TTC549 (cell line): Measurements from ENCODE around the gene FOXF2.
"Not testable (repeated sequence)": the region's sequence is repeated elsewhere in the genome, so short reads cannot be mapped to it uniquely, and the experiment has no call there.

Experiments used
- FAIRE-seq: peaks from 2 replicates; lab custom pipeline; 2012; peaks lifted over from hg19 to GRCh38; lab: Jason Lieb, UNC

The FOXF2 gene

DNA sequence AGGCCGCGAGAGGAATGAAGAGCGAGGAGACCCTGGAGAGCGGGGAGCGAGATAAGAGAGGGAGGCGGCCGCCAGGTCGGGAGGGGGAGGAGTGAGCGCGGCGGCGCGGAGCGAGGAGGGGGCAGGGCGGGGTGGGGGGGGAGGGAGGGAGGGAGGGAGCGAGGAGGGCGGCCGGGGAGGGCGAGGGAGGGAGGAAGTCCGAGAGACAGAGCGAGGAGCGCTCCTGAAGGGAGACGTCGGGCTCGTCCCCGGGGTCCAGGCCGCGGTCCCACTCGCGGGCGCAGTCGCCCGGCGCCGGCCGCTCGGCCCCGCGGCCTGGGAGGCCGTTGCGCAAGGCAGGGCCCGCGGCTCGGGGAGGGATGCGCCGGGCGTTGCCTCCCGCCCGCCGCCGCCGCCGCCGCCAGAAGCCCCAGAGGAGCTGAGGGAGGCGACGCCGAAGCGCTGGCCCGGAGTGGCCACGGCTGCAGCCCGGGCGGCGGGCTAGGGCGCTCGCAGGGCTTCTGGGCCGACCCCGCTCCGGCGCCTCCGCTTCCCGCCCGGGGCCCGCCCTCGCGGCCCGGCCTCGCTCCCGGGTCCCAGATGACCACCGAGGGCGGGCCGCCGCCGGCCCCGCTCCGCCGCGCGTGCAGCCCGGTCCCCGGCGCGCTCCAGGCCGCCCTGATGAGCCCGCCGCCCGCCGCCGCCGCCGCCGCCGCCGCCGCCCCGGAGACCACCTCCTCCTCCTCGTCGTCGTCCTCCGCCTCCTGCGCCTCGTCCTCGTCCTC, at the start of gene FOXF2:
Gene FOXF2 (plus strand): TSS at position 208 of the 764 bp plus-strand sequence. CDS start 372 bp downstream, at position 580.
- FAIRE-seq: no peak

DNA sequence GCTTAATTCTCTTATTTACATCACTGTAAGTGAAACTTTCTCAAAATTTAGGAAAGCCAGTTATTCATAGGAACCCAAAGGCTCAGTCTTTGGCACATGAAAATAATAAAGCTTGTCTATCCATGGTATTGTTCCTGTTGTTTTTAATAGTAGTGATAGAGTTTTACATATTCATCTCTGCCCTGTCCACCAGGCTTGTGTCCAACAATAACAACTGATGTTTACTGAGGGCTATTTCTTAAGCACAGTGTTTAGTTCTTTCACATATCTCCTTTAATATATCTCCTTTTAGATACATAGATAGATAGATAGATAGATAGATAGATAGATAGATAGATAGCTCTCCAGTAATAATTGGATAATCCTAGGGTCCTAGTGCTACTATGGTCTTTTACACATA, 43.3 kb upstream of the FOXF2 start:
- FAIRE-seq: no peak

DNA sequence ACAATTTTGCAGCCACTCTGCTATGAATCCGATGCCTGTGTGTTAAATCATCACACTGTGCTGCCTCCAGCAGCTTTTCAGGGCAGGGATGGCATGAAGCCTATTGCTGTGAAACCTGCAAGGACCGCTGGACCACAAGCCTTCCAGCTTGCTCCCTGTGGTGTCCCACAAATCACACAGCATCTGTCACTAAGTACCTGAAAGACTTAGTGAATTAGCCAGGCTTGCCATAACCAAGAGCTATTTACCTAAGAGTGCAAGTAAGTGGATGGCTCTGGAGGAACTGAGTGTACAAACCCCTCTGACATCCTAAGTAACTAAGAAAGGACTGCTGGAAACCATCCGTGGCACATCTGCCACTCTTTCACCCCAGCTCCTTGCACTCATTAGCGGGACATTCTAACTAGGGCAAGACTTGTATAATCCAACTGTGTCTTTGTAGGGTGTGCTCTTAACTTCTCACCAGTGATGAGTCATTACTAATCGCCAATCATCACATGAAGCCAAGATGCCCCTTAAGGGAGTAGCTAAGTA, 42.8 kb upstream of the FOXF2 start:
- no peak for FAIRE-seq

DNA sequence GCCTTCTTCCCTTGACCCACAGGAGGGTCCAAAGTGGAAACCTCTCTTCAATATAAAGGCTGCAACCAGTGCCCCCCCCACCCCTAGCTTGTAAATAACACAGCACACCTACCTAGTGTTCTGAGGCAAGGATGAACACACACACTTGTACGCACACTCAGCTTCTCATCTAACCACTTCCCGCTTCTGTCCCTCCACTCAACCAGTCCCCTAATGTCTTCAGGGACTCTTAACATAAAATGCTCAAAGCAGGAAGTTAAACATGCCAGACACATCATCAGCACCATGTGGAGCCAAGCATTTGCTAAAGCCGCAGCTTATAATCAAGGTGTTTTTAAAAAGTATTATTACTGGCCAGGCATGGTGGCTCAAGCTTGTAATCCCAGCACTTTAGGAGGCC, 42.2 kb upstream of the FOXF2 start:
- no peak for FAIRE-seq

DNA sequence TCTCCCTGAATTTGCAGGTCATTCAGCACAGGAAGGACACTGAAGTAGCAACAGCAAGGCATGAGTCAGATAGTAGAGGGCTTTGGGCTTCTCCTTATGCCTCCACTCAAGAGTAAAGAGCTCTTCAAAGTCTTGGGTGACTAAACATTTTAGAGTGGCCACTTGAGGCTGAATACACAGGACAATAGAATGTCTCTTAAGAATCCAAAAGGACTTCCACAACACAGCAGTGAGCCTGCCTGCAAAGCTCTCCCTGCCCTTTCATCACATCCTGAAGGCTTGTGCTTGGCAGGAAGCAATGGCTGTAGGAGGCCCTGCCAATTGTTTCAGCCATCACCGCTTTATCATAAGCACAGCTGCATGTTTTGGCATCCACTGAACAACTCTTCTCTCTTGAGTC, 40.7 kb upstream of the FOXF2 start:
- no peak for FAIRE-seq

DNA sequence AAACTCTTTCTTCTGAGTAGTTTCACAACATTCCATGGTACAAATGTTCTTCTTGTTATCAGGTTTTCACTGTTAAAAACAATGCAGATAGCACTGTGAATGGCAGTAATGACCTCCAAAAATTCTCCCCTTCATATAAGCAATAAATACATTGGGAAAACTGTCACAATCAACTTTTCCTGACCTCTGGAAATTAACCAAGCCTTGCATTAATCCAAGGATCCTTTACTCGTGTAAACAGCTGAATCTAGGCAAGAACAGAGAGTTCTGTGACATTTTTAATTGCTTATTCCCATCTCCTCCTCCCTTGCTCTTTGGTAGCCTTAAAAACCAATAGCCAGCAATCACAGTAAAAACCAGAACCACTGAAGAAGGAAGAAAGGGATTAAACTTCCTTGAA, 39.7 kb upstream of the FOXF2 start:
- FAIRE-seq: no peak

DNA sequence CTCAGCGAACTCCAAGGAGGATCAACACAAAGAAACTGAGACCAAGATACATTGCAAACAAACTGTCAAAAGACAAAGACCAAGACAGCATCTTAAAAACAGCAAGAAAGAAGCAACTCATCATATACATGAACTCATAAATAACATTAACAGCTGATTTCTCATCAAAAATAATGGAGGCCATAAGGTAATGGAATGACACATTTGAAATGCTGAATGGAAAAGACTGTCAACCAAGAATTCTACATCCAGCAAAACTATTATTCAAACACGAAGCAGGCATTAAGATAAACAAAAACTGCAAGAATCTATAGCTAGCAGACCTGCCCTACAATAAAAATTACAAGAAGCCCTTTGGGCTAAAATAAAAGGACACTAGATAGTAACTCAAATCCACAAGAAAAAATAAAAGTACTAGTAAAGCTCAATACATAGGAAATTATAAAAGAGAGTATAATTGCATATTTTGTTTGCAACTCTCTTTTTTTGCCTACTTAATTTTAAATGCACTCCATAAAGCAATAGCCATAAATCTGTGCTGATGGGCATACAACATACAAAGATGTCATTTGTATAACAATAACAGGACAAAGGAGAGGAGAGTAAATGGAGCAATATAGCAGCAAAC, 37.9 kb upstream of the FOXF2 start:
- FAIRE-seq: no peak

DNA sequence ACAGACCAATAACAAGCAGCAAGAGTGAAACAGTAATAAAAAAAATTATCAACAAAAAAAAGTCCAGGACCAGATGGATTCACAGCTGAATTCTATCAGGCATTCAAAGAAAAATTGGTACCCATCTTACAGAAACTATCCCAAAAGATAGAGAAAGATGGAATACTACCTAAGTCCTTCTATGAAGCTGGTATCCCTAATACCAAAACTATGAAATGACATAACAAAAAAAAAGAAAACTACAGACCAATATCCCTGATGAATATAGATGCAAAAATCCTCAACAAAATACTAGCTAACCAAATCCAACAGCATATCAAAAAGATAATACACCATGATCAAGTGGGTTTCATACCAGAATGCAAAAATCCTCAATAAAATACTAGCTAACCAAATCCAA, 34.3 kb upstream of the FOXF2 start:
- FAIRE-seq: not testable (repeated sequence)

DNA sequence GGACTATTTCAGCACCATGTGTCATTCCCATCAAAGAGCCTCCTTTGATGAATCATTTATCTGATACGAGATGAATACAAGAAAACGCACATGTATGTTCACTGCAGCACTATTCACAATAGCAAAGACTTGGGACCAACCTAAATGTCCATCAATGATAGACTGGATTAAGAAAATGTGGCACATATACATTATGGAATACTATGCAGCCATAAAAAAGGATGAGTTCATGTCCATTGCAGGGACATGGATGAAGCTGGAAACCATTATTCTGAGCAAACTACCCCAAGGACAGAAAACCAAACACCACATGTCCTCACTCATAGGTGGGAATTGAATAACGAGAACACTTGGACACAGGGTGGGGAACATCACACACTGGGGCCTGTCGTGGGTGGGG, 27.7 kb upstream of the FOXF2 start:
- FAIRE-seq: not testable (repeated sequence)

DNA sequence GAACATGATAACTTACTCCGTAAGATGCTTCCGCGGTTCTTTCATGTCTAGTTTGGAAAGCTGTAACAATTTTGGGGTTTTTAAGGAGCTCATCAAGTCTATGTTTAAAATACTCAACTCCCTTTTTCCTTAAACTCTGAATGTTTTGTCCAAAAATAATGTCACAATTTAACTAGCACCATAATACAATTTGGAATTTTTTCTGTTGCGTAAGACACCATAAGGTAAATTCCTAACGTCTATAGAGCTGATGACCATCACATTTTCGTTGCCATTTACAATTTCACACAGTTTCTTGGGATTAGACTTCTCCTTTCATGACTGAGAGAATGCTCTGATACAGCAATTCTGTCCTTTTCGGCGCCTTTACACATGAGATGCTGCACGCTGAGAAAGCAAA, 26.7 kb upstream of the FOXF2 start:
- no peak for FAIRE-seq

DNA sequence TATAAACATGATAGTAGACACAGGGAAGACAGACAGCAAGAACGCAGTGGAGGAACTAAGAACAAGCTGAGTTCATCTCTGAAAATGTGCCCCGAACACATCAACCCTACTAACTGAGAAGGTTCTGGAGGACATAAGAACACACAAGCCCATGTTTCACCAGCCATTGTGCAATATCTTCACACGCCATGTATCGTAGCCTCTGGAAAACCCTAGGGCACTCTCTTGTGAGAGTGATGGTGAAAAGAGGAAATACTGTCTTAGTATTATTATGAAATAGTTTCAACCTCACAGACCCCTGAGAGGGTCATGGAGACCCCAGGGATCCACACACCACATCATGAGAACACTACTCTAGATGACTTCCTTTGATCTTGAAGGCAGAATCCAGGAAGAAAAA, 26.1 kb upstream of the FOXF2 start:
- no peak for FAIRE-seq

DNA sequence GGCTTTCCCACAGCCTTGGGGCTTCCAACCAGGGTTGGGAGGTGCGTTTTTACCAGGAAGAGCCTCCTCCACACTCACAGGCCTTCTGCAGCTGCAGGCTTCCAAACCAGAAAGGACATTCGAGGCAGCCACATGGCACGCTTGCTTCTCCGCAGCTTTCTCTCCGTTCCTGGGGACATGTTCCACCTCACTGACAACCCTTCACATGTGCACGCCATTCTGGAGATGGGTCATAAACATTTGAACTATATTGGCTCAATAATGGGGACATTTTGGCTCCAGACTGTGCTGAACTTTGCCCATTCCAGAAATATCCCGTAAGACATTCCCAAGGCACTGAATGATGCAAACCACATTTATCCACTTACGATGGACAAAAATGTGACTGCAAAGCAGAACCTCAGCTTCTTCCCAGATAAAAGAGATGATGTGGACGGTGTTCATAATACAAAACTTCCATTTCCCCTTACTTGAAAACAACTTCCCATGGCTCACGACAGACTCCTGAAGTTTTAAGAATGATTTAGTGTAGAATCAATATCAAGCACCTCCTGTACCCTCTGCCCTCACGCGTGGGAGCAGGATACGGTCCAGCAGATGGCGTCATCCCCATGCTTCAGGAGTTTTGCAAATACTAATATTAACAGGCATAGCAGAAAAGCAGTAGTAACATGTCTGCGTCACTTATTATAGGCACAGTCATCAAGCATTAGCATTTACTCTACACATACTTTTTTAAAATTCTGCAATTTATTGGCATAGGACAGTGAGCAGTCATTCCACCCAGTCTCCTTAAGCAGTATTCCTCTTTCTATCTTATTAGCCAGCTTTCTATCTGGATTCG, 25.4 kb upstream of the FOXF2 start:
- no peak for FAIRE-seq

DNA sequence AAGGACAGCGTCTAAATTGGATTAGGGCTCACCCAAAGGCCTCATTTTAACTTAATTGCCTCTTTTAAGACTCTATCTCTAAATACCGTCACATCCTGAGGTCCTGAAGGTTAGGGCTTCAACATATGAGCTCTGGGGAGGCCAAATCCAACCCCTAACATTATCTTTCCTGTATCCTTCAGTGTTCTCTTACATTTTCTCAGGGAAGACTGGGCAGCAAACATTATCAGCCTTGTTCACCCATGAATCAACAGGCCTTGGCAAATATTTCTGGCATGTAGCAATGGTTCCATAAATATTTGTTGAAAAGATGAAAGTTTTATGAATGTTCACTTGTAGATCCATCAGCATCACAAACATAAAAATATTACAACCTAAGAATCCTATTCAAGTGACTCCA, 24.6 kb upstream of the FOXF2 start:
- FAIRE-seq: no peak

DNA sequence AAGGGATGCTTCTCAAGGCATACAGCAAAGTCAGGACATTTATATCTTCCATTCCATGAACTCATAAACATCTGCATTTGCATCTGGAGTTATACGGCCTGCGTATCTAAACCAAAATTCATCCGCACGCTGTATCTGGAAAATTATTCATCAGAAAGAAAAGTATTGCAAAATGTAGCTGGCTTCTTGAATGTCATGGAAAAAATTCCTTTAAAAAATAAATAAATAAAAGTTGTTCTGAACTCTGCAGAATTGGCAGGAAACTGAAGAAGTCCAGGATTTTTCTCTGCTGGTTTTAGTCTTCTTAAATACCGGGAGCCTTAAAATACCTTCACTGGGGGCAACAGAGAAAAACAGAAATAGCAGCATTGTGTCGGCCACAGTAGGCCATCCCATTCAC, 23.7 kb upstream of the FOXF2 start:
- no peak for FAIRE-seq

DNA sequence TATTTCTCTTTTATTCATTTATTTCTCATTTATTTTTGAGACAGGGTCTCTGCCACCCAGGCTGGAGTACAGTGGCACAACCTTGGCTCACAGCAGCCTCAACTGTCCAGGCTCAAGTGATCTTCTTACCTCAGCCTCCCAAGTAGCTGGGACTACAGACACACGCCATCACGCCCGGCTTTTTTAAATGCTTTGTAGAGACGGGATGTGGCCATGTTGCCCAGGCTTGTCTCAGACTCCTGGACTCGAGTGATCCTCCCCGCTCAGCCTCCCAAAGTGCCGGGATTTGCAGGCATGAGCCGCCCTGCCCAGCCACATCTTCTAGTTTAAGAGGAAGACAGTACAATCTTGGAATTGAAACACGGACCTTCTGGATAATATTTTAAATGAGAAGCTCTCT, 21.6 kb upstream of the FOXF2 start:
- FAIRE-seq: no peak

DNA sequence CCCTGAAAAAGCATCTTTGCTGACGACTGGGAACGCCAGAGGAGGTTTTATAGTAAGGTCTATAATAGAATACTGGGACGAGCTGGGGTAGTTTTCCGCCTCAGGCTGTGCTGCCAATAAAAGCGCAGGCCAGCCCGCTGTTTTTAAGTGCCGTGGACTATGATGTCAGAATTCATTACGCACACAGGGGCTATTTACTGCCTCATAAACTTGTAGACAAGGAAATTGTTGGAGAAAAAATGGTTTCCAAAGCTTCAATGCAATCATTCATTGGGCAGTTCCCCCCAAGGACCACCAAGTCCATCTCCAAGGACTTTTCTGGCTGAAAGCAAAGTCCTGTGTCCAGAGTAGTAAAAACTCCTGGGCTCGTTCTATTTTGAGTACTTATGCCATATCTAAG, 20.4 kb upstream of the FOXF2 start:
- FAIRE-seq: no peak

DNA sequence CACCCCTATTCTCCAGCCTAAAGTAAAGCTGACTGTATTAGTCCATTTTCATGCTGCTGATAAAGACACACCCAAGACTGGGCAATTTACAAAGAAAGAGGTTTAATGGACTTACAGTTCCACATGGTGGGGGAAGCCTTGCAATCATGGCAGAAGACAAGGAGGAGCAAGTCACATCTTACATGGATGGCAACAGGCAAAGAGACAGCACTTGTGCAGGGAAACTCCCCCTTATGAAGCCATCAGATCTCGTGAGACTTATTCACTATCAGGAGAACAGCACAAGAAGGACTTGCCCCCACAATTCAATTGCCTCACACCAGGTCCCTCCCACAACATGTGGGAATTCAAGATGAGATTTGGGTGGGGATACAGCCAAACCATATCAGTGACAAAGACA, 19.7 kb upstream of the FOXF2 start:
- FAIRE-seq: not testable (repeated sequence)

DNA sequence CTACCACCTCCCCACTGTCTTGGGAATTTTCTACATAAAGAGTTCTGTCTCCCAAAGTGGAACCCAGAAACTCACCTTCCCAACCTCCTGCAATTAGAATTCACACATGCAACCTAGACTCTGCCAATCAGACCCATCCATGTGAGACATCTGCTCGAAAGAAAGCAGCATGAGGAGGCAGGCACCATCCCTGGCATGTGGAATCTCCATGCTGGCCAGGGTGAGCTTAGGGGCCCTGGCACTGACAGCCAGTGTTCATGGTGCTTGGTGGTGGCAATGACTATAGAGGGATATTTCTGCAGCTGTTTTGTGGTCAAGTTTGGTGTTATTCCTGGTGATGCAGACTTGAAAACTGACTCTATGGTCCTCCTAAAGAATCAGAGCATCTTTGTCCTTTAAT, 17.4 kb upstream of the FOXF2 start:
- no peak for FAIRE-seq

DNA sequence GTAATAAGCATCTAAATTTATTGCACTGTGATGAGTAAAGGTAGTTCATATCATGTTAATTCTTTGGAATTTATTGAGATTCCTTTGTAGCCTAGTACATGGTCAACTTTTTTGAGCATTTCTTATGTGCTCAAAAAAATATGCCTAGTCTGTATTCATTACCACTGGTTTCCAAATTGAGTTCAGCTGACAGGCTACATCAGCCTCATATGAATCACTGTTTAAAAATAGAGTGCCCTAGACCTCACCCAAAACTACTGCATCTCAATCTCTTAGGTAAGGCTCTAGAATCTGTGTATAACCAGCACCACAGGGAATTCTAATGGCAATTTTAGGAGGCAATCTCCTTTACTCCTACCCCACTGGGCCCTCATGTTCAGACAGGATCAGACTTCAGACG, 16.7 kb upstream of the FOXF2 start:
- no peak for FAIRE-seq

DNA sequence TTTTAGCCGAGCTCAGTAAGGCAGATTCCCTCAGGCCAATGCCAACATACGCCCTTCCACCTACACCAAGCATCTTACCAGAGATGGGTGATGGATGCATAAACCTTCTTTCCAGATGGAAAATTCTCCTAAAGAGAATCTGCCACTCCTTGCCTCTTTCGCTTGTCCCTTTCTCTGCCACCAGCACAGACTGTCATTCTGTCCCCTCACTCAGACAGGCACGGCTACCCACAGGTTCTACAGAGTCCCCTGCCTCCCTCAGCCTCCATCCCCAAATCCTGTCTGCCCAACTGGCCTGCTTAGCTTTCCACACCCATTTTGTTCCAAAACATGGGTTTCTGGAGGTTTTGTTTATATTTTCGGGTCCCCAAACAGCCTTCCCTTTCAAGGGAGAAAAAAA, 12.7 kb upstream of the FOXF2 start:
- no peak for FAIRE-seq

DNA sequence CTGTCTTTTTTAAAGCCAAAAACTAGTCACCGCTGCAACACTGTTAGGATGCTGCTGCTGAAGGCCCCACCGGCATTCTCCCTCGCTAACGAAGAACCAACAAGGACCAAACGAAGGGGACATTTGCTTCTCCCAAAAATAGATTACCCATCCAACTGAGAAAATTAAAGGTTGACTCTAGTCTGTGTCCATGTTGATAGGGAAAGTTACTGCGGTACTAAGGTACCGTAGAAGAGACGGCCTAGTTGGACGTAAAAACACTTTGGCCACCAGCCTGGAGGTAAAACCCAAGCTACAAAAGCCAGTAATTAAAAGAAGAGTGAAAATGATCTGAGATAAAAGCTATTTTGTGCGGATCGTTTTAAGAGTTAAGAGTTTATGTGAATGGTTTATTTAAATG, 11.8 kb upstream of the FOXF2 start:
- FAIRE-seq: no peak

DNA sequence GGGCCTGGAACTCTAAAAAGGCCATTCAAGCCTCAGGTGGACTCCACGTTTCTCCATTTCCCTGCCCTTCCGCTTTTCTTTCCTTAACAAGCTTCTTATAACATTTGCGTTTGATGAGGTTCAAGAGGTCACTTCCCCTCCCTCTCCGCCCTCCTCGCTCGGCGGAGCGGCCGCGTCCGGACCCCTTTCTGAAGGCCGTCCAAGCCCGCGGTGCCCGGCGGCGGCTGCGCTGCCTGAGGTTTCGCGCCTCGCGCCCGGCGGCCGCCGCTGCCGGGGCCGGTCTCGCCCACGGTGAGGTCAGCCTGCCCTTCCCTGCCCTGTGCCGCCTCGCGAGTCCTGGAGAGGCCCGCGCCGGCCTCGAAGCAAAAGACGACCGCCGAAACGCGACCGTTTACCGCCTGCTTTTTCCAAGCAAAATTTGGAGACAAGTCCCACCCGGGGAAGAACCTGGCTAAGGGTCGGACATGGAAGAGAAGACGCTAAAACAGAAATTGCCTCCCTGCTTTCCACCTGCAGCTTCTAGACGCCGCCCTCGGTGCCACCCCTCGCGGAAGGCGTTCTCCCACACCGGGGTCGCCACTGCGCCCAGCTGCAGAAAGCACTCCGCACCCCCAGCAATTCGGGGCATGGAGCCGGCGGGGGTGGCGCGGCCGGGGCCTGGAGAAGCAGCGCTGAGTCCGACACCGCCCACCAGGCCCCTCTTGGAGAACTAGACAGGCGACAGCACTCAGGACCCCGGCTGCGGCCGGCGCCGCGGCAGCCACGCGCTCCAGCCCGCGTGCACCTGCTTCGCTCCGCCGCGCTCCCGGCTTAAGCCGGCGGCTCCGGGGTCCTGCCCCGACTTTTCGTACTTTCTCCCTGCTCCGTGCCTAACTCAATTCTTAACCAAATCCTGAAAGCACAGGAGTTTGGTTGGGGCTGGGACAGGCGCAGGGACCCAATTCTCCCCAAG, 11.0 kb upstream of the FOXF2 start:
- FAIRE-seq: no peak
